Measurements from ENCODE around the gene TBPL2. TPM values are rescaled to one million over a fixed set of nuclear protein-coding genes. Genes with fewer than 3 reads are reported as not detected.
A peak's percentile ranks its signal among the peaks of the same experiment; 100 is the strongest.

The TBPL2 gene
- total RNA-seq, 4 donors from 2014 or later = not detected

DNA sequence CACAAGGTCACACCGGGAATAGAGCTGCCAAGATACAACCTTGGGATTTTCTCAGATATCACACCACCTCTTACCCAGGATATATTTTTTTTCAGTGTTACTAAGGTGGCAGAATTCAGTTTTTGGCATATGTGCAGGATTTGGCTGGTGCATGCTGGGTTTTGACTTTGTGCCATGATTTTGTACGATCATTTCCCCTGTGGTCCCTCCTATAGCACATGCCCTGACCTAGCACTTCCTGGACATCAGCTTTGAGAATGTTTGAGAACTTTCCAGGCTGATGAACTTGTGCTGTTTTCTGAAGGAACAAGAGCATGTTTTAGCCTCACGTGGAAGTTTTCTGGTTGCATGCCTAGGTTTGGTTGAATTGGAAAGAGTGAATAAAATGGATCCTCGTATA, 11.0 kb upstream of the TBPL2 start:
- DNase-seq (ENCODE audit: low spot score) = no peak
- TF ChIP-seq, protein P1, sequence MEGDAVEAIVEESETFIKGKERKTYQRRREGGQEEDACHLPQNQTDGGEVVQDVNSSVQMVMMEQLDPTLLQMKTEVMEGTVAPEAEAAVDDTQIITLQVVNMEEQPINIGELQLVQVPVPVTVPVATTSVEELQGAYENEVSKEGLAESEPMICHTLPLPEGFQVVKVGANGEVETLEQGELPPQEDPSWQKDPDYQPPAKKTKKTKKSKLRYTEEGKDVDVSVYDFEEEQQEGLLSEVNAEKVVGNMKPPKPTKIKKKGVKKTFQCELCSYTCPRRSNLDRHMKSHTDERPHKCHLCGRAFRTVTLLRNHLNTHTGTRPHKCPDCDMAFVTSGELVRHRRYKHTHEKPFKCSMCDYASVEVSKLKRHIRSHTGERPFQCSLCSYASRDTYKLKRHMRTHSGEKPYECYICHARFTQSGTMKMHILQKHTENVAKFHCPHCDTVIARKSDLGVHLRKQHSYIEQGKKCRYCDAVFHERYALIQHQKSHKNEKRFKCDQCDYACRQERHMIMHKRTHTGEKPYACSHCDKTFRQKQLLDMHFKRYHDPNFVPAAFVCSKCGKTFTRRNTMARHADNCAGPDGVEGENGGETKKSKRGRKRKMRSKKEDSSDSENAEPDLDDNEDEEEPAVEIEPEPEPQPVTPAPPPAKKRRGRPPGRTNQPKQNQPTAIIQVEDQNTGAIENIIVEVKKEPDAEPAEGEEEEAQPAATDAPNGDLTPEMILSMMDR (IDR thresholded peaks at IDR 0.05) = no peak
- ATAC-seq (ENCODE audit: low FRiP score) = no peak

DNA sequence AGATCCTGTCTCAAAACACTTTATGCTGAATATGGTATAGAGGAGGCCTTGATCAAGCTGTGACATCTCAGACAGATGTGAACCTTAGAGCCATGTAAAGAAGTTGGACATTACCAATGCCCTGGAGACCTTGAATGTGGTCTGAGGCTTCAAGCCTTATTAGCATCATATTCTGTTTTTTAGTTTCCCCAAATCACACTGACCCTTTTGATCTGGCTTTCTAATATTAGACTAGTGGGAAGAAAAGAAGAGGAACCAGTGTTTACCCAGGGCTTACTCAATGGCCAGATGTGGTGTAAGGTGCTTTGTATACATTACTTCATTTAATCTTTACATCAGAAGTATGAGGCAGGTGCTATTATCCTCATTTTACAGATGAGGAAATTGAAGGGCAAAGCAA, 10.6 kb upstream of the TBPL2 start:
- DNase-seq (ENCODE audit: low spot score) (no peak), ATAC-seq (ENCODE audit: low FRiP score) (no peak)
- TF ChIP-seq, protein P1 (IDR thresholded peaks at IDR 0.05) = no peak

DNA sequence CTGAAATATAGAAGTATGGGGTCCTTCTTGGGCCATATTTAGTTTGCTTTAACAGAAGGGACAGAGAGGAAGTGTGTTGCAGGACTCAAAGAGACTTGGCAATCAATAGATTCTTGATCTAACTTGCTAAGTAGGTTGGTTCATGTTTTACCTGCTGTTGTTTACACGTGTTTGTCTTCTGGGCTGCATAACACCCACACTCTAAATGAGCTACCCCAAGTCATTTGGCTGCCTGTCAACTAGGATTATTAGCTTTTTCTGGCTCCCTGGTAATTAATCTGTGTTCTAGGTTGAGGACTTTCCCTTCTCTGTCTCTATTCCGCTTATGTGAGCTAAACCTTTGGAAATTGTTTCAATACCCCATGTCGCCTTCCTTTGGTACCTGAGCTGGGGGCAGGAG, 10.1 kb upstream of the TBPL2 start:
- DNase-seq (ENCODE audit: low spot score) = no peak
- ATAC-seq (ENCODE audit: low FRiP score) = no peak
- TF ChIP-seq, protein P1 (IDR thresholded peaks at IDR 0.05) = no peak

DNA sequence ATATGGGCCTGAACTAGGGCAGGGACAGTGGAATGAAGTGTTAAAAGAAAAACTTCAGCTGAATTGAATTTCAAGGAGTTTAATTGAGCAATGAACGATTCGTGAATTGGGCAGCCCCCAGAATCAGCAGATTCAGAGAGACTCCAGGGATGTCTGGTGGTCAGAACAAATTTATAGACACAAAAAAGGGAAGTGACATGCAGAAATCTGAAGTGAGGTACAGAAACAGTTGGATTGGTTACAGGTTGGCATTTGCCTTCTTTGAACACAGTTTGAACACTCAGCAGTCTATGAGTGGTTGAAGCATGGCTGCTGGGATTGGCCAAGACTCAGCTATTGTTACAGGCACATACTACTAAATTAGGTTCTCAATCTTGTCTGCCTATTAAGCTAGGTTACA, 9.7 kb upstream of the TBPL2 start:
- DNase-seq (ENCODE audit: low spot score) = no peak
- no peak for ATAC-seq (ENCODE audit: low FRiP score)
- TF ChIP-seq, protein P1 (IDR thresholded peaks at IDR 0.05) = no peak

DNA sequence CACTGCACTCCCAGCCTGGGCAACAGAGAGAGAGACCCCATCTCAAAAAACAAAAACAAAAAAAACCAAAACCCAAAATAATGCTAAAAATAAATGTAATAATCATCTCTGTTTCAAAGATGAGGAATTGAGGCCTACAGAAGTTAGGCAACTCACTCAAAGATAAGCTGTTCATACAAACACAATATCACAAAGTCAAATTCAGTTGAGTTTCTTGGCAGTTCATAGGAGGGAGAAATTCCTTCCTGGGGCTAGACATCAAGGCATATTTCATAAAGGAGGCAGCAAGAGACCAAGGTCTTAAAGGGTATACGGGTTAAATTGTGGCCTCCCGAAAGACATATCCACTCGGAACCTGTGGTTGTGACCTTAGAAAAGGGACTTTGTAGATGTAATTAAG, 8.7 kb upstream of the TBPL2 start:
- DNase-seq (ENCODE audit: low spot score) = no peak
- TF ChIP-seq, protein P1 (IDR thresholded peaks at IDR 0.05) = no peak
- ATAC-seq (ENCODE audit: low FRiP score) = no peak

DNA sequence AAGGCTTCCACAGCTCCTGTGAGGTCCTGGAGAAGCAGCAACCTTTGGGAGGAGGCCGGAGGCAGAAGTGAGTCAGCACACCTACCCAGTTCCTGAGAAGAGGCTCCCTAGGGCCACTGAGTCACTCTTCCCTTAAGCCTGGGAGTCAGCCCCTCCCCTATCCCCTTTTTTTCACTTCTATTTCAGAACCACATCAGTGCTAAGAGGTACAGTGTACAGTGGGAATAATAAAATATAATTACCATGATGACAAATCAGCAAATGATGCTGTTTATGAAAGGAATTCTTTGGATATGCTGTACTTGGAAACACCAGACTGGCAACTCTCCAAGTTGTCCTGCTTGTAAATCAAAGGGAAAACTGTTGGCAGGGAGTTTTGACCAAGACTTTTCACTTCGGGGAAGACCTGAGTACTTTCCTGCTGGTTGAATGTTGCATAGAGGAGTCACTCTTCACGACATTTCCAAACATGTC, 7.8 kb upstream of the TBPL2 start:
- no peak for DNase-seq (ENCODE audit: low spot score)
- peak; percentile 96 for ATAC-seq (ENCODE audit: low FRiP score)
- TF ChIP-seq, protein P1 (IDR thresholded peaks at IDR 0.05) = no peak

DNA sequence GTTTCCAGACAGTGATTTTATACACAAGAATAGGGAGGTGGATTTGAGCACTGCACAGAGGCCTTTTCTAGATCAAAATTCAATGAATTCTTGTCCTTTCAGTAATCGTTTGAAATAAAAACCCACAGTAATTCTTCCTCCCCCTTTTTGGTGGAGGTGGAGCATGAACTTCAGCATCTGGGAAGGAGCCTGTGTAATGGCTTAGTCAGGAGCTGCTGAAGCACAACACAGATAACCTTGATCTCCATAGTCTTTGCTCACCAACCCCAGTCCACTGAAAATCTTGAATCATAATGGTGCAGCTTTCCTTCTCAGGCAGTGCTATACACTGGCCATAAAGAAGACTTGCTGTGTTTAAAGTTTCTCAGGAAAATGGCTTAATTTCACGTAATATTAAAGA, 6.4 kb upstream of the TBPL2 start:
- DNase-seq (ENCODE audit: low spot score) (no peak), ATAC-seq (ENCODE audit: low FRiP score) (peak; percentile 73)

More for the DNA sequence above, 6.4 kb upstream of the TBPL2 start:
- TF ChIP-seq, protein P1 (IDR thresholded peaks at IDR 0.05) = no peak

Measured in omental fat pad (tissue), 4 donors.